CD14-positive monocyte (primary cell): Measurements from ENCODE around the gene ATP10D. TPM values are rescaled to one million over a fixed set of nuclear protein-coding genes. Genes with fewer than 3 reads are reported as not detected.

Source experiments
- DNase-seq, 3 donors: peaks; one replicate each; pipeline ENCODE4 v3.0.0-alpha.2; 2011 to 2022
- H2AFZ ChIP-seq: 2 replicates; pipeline ENCODE4 v1.6.0; 2012; ENCODE audit warnings: mild to moderate bottlenecking, low read depth, low read length, inconsistent platforms; ENCODE audit not compliant: insufficient read depth, poor library complexity, severe bottlenecking
- H3K27ac ChIP-seq, 2 donors: 1 replicate in 1 of 2; 2 replicates in 1 of 2; pipeline ENCODE4 v1.5.1; 2012 to 2013; ENCODE audit warnings: low read length in 2 of 2, control low read depth in 1 of 2, inconsistent platforms in 1 of 2, low read depth in 1 of 2, mild to moderate bottlenecking in 1 of 2
- H3K27me3 ChIP-seq, 2 donors: one replicate each; pipeline versions ENCODE4 v1.6.0 to v1.6.1; 2011 to 2013; ENCODE audit warnings: low read length in 2 of 2; ENCODE audit not compliant: control insufficient read depth in 2 of 2, insufficient read depth in 2 of 2
- H3K36me3 ChIP-seq, 2 donors: replicated peaks in 1 of 2; 1 replicate in 1 of 2; 2 replicates in 1 of 2; pipeline versions ENCODE4 v1.5.1 to v1.6.1; 2012 to 2013; ENCODE audit warnings: low read length in 2 of 2, control low read depth in 1 of 2, inconsistent platforms in 1 of 2, mild to moderate bottlenecking in 1 of 2; ENCODE audit not compliant: insufficient read depth in 2 of 2, control insufficient read depth in 1 of 2
- H3K4me1 ChIP-seq, 2 donors: 1 replicate in 1 of 2; 2 replicates in 1 of 2; pipeline versions ENCODE4 v1.5.1 to v1.6.1; 2012 to 2013; ENCODE audit warnings: low read length in 2 of 2, control low read depth in 1 of 2, inconsistent platforms in 1 of 2, mild to moderate bottlenecking in 1 of 2, moderate library complexity in 1 of 2; ENCODE audit not compliant: insufficient read depth in 2 of 2, control insufficient read depth in 1 of 2
- H3K4me2 ChIP-seq: replicated peaks from 2 replicates; pipeline ENCODE3; 2012; ENCODE audit warnings: low read length, moderate library complexity, mild to moderate bottlenecking; ENCODE audit not compliant: poor library complexity, severe bottlenecking; ENCODE audit errors: extremely low read depth
- H3K4me3 ChIP-seq, 3 experiments: fragments of 200-600 bp in 1 of 3; sonication (generic) in 1 of 3; replicated peaks in 1 of 3; 1 replicate in 2 of 3; 2 replicates in 1 of 3; pipeline ENCODE4 v1.5.1; 2011 to 2013; ENCODE audit warnings: low read length in 3 of 3, mild to moderate bottlenecking in 3 of 3, control low read depth in 2 of 3, low read depth in 2 of 3, inconsistent platforms in 1 of 3, moderate library complexity in 1 of 3
- H3K79me2 ChIP-seq: 2 replicates; pipeline ENCODE4 v1.6.0; 2012; ENCODE audit warnings: mild to moderate bottlenecking, control low read depth, inconsistent platforms, low read length, moderate library complexity; ENCODE audit not compliant: insufficient read depth
- H3K9ac ChIP-seq: 2 replicates; pipeline ENCODE4 v1.6.0; 2017; ENCODE audit warnings: low read length, mild to moderate bottlenecking; ENCODE audit not compliant: insufficient read depth, poor library complexity, severe bottlenecking
- H3K9me3 ChIP-seq, 2 donors: replicated peaks in 1 of 2; 1 replicate in 1 of 2; 2 replicates in 1 of 2; pipeline versions ENCODE4 v1.5.1 to v1.6.1; 2012 to 2013; ENCODE audit warnings: low read length in 2 of 2, control low read depth in 1 of 2; ENCODE audit not compliant: control insufficient read depth in 1 of 2, insufficient read depth in 1 of 2
- H4K20me1 ChIP-seq: 2 replicates; pipeline ENCODE4 v1.6.0; 2012; ENCODE audit warnings: mild to moderate bottlenecking, low read length, control low read depth, moderate library complexity; ENCODE audit not compliant: insufficient read depth
- H3K27ac Mint-ChIP-seq, 7 donors: one replicate each; pipeline ENCODE4 v1.8.0; 2020; ENCODE audit warnings: mild to moderate bottlenecking in 7 of 7, mixed read lengths in 7 of 7, moderate library complexity in 6 of 7, inconsistent platforms in 2 of 7
- H3K27me3 Mint-ChIP-seq, 3 donors: one replicate each; pipeline ENCODE4 v1.8.0; 2021 to 2022; ENCODE audit warnings: low read depth in 3 of 3, mild to moderate bottlenecking in 3 of 3, mixed read lengths in 3 of 3, moderate library complexity in 3 of 3, inconsistent platforms in 1 of 3
- H3K36me3 Mint-ChIP-seq, 2 donors: one replicate each; pipeline ENCODE4 v1.8.0; 2020; ENCODE audit warnings: mixed read lengths in 2 of 2, inconsistent platforms in 1 of 2, mild to moderate bottlenecking in 1 of 2
- H3K4me1 Mint-ChIP-seq: one replicate; pipeline ENCODE4 v1.8.0; 2020; ENCODE audit warnings: mild to moderate bottlenecking, mixed read lengths
- H3K4me3 Mint-ChIP-seq, 2 donors: one replicate each; pipeline ENCODE4 v1.8.0; 2020; ENCODE audit warnings: mild to moderate bottlenecking in 2 of 2, mixed read lengths in 2 of 2, moderate library complexity in 1 of 2
- H3K9me3 Mint-ChIP-seq, 7 donors: one replicate each; pipeline ENCODE4 v1.8.0; 2020 to 2022; ENCODE audit warnings: mixed read lengths in 7 of 7, mild to moderate bottlenecking in 6 of 7, moderate library complexity in 6 of 7, inconsistent platforms in 2 of 7
- CTCF ChIP-seq: fragments of 200-600 bp; IDR thresholded peaks from one replicate; pipeline ENCODE4 v1.8.0; 2022; ENCODE audit warnings: antibody characterized with exemption, mild to moderate bottlenecking
- WGBS: methylation state at CpG from one replicate; pipeline ENCODE4 v1.1.5; 2013; ENCODE audit warnings: missing lambda C conversion rate; ENCODE audit not compliant: insufficient coverage; 5-methylcytosine and 5-hydroxymethylcytosine counted together
- intact Hi-C, 2 donors: fragments of 100-400 bp; cut with micrococcal nuclease; formaldehyde crosslinking; loops; one replicate each; pipeline versions ENCODE4 v1.15.0 to v1.15.1; 2023
- polyA plus RNA-seq, 3 donors: library from polyadenylated mRNA; depleted of rRNA in 1 of 3; unstranded in 2 of 3; stranded (reverse) in 1 of 3; fragments of 300-500 nt in 2 of 3; fragments of >200 nt in 1 of 3; fragmentation: Illumina TruSeq in 2 of 3; gene quantifications; 1 replicate in 2 of 3; 2 replicates in 1 of 3; pipeline ENCODE4 v1.2.3, GENCODE V29; 2012 to 2021

ATP10D gene
- polyA plus RNA-seq, 3 donors: 8.4 to 16.9 (median 14.1) TPM

DNA sequence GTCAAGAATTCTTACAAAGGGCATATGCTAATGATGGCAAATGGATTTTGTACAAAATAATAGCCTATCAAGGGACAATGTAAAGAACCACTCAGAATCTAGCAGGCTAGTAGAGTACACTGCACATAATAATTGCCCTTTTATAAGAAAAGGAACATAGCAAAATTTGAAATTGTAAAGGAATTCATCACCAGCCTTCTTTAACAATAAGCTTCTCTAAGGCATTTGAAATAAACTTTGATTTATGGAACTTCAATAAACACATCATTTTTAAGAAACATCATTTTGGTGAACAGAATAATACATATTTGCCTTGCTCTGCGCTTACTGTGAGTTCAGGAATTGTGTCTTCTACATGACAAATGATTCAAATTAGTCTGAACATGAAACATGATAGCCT lies 9.7 kb upstream of the ATP10D start:
- no peak for DNase-seq
- H3K36me3 Mint-ChIP-seq: no peaks in the 10 kb centered on the region
- no peak overlapping the region for H3K4me3 Mint-ChIP-seq
- no peaks in the 10 kb centered on the region for H3K27me3 ChIP-seq
- H3K27ac ChIP-seq: no peak overlapping the region
- H3K4me2 ChIP-seq: no peak overlapping the region
- no peak overlapping the region for H2AFZ ChIP-seq
- WGBS: no CpG with 5 or more reads among the region's 1 CpG
- no peak overlapping the region for H3K4me3 ChIP-seq
- H3K9me3 ChIP-seq: no peaks in the 10 kb centered on the region
- H3K9me3 Mint-ChIP-seq: peaks cover 0 to 2% (median 0%) of the 10 kb centered on the region in 7 donors
- peaks cover 32% of the 10 kb centered on the region for H3K4me1 Mint-ChIP-seq
- H3K79me2 ChIP-seq: no peaks in the 10 kb centered on the region
- H3K27me3 Mint-ChIP-seq: no peaks in the 10 kb centered on the region
- H3K4me1 ChIP-seq: peaks cover 12 to 30% of the 10 kb centered on the region in 2 donors
- no peak overlapping the region for H3K9ac ChIP-seq
- intact Hi-C loops: no loop called here
- H4K20me1 ChIP-seq: no peaks in the 10 kb centered on the region
- TF ChIP-seq CTCF: no peak
- H3K36me3 ChIP-seq: no peaks in the 10 kb centered on the region
- no peak overlapping the region for H3K27ac Mint-ChIP-seq

GRCh38 chr4:47478804-47479203 lies 6.3 kb upstream of the ATP10D start:
- H3K27me3 ChIP-seq: no peaks in the 10 kb centered on the region
- intact Hi-C loops: no loop called here
- H3K9ac ChIP-seq: no peak overlapping the region
- H3K4me2 ChIP-seq: no peak overlapping the region
- no peak overlapping the region for H2AFZ ChIP-seq
- no peak for DNase-seq
- Mint-ChIP-seq H3K4me3 (no peak overlapping the region), H3K27ac (peak overlapping the region in 1 of 7 donors; percentile 53), H3K9me3 (peaks cover 0 to 2% (median 0%) of the 10 kb centered on the region in 7 donors), H3K4me1 (peaks cover 24% of the 10 kb centered on the region), H3K36me3 (no peaks in the 10 kb centered on the region), H3K27me3 (no peaks in the 10 kb centered on the region)
- no peaks in the 10 kb centered on the region for H3K79me2 ChIP-seq
- no peaks in the 10 kb centered on the region for H3K36me3 ChIP-seq
- TF ChIP-seq CTCF: no peak
- H4K20me1 ChIP-seq: no peaks in the 10 kb centered on the region
- H3K9me3 ChIP-seq: no peaks in the 10 kb centered on the region
- WGBS: 95% methylated on average over 4 of the region's 4 CpGs
- peaks cover 14 to 24% of the 10 kb centered on the region in 2 donors for H3K4me1 ChIP-seq
- no peak overlapping the region for H3K4me3 ChIP-seq
- no peak overlapping the region for H3K27ac ChIP-seq
